GM12801 (cell line): ENCODE results near the gene TNFRSF19.

Experiments used
- TF ChIP-seq, protein P1 (sequence below): IDR thresholded peaks from one replicate; pipeline ENCODE4 v1.5.1; 2011; ENCODE audit warnings: control low read depth; ENCODE audit not compliant: insufficient read length; ENCODE audit errors: extremely low read depth

The TNFRSF19 gene

DNA sequence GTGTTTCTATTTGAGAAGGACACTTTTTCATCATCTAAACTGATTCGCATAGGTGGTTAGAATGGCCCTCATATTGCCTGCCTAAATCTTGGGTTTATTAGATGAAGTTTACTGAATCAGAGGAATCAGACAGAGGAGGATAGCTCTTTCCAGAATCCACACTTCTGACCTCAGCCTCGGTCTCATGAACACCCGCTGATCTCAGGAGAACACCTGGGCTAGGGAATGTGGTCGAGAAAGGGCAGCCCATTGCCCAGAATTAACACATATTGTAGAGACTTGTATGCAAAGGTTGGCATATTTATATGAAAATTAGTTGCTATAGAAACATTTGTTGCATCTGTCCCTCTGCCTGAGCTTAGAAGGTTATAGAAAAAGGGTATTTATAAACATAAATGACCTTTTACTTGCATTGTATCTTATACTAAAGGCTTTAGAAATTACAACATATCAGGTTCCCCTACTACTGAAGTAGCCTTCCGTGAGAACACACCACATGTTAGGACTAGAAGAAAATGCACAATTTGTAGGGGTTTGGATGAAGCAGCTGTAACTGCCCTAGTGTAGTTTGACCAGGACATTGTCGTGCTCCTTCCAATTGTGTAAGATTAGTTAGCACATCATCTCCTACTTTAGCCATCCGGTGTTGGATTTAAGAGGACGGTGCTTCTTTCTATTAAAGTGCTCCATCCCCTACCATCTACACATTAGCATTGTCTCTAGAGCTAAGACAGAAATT, 103.8 kb downstream of the TNFRSF19 start:
- TF ChIP-seq, protein P1, sequence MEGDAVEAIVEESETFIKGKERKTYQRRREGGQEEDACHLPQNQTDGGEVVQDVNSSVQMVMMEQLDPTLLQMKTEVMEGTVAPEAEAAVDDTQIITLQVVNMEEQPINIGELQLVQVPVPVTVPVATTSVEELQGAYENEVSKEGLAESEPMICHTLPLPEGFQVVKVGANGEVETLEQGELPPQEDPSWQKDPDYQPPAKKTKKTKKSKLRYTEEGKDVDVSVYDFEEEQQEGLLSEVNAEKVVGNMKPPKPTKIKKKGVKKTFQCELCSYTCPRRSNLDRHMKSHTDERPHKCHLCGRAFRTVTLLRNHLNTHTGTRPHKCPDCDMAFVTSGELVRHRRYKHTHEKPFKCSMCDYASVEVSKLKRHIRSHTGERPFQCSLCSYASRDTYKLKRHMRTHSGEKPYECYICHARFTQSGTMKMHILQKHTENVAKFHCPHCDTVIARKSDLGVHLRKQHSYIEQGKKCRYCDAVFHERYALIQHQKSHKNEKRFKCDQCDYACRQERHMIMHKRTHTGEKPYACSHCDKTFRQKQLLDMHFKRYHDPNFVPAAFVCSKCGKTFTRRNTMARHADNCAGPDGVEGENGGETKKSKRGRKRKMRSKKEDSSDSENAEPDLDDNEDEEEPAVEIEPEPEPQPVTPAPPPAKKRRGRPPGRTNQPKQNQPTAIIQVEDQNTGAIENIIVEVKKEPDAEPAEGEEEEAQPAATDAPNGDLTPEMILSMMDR: no peak

DNA sequence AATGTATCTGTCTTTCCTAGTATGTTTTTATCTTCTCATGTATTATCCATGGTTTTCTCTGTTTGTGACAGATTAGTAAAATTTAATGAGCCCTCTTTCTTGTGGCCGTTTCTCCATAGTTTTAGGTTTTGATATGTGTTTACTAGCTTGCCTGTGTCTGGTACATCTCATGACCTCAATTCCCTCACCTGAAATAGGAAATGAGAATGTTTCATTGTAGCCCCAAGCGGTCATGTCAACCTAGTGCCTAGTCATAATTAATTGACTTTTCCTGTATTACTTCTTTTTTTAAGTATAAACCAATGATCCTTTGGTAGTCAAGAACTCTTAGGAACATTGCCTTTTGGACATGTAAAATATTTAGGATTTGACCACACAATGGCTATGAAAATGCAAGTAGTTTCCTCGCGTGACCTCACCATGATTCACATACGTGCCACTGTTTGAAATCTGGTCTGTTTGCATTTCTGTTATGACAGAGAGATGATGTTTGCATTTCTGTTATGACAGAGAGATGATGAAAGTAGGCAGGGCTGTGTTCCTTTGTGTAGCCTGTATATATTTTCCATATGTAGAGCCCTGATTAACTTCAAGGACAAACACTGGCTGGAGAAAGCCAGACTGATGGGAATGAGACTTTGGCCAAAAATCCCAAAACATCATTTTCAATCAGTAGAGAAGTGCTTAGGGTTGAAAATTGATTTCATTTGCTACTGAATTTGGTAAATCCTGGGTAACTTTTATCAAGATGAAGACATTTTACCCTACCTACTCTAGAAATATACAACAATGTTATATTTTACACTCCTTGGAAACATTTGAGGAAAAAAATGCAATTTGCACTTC, 104.8 kb downstream of the TNFRSF19 start:
- TF ChIP-seq, protein P1: no peak

DNA sequence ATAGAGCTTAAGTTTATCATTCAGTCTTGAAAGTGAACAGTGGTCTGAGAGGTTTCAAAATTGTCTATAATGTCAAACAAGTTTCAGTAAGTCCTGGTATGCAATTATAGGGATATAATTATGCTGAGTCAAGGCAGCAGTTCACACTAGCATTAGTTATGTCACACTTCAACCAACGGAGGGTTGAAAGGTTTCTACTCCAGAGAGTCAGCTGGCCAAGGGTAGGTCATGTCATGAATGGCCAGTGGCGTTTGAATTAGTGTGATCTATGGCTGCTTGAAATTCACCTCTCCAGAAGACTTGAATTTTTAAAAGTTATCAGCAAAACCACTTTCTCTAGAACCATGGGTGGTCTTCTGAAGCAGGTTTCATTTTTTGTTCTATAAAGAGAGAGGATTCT, 108.6 kb downstream of the TNFRSF19 start:
- TF ChIP-seq, protein P1: no peak

DNA sequence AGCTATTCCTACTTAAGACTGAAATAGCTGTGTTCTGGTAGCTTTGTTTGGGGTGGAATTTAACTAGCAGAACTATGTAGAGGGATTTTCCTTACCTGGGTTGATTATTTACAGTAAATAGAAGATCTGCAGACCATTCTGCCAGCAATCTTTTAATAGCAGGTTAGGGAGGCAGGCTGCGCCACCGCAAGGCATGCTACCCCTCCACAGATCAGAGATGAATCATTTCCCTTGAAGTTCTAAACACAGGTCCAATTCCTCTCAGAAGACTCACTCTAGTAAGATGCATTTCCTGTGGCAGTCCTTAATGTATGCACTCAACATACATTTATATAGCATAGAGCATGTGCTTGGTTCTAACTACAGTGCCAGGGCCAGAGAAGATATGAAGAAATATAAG, 109.0 kb downstream of the TNFRSF19 start:
- TF ChIP-seq, protein P1: no peak

DNA sequence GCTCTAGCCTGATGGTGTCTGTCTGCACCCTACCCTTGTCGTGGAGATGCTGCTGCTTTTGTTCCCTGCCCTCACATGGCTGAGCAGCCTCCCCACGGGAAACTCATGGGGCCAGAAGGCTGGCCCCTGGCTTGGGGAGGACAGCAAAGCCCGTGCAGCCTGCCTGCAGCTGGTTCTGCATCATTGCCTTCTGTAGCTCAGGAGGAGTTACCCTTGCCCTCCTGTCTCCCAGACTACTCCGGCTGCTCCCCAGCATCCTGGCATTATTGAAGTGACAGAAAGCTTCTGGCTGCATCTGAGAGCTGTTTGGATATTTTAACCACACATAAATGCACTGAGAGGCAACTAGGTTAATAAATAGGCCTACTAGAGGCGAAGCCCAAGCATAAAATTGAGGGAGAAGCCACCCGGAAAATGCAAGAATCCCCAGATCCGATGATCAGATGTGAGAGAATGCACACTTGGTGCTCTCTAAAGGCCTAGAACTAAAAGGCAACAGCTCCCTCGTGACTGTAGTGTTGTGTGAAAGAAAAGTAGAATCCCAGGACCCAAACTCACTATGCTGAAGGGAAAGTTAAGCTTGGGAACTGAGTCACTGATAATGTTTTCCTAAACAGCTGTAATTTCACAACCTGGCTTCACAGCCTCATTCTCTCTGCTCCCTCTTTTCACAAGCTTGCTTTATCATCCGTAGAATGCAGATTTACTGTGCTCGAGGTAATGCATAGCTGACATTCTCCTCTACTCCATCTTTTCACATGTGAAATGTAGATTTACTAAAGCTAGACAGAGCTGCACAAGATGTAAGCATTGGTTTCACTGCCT, 110.8 kb downstream of the TNFRSF19 start:
- TF ChIP-seq, protein P1: no peak

DNA sequence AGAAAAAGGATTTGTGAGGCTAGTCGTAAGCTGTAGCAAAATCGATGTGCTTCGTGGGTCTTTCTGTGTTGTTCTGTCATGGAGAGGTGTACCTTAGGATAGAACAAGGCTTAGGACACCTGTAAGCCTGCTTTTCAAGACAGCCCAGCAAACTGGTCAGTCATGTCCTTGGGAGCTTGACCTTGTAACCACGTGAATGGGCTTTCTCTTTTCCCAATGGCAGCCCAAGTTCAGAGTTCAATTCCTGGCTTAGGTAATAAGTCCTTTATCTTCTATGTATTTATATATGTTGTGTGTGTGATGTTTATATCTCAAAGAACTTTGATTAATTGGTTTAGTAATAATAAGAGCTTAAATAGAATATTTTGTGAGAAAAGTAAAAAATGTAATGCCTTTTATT, 112.9 kb downstream of the TNFRSF19 start:
- TF ChIP-seq, protein P1: no peak

DNA sequence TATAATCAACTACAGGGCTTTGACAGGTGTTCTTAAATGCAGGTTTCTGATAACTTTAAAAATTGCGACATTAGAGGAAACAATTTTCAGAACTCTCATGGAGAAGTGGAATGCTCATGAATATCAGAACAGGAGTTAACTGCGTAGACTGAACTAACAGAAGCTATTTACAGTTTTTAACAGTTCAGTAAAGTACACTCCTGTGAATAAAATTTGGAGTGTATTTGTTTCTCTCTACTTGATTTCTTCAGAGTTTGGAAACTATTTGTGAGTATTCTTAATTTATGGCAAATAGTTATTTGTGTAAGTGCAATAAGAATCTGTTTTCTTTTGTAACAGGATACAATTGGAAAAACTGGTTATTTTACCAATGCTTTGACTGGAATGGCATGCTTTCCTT, 114.4 kb downstream of the TNFRSF19 start:
- TF ChIP-seq, protein P1: no peak
